Measurements from ENCODE around the gene LRFN2. TPM values are rescaled to one million over a fixed set of nuclear protein-coding genes. Genes with fewer than 3 reads are reported as not detected.

LRFN2 gene
- total and polyA plus RNA-seq, 11 donors: not detected

DNA sequence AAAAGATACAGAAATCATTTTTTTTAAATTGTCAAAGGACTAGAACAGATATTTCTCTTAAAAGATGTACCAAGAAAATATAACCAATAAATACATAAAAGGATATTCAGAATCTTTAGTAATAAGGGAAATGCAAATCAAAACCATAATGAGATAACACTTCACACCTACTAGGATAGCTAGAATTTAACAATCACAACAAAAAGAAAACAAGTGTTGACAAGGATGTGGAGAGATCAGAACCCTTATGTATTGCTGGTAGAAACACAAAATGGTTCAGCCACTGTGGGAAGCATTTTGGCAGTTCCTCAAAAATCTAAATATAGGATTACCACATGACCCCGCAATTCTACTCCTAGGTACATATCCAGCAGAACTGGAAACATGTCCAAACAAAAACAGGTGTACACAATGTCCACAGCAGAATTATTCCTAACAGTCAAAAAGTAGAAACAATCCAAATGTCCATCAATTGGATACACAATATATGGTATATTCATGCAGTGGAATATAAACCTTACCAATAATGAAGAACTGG is 211.0 kb downstream of the LRFN2 start:
- no peak overlapping the region for H3K27ac ChIP-seq
- no peaks in the 10 kb centered on the region for H3K36me3 ChIP-seq
- H3K4me3 ChIP-seq: no peak overlapping the region
- H3K27me3 ChIP-seq: peaks cover 0 to 7% (median 0%) of the 10 kb centered on the region in 9 donors
- ATAC-seq (no peak), DNase-seq (no peak)
- no peak for TF ChIP-seq POLR2A (IDR thresholded peaks at IDR 0.05)
- TF ChIP-seq, protein P1, sequence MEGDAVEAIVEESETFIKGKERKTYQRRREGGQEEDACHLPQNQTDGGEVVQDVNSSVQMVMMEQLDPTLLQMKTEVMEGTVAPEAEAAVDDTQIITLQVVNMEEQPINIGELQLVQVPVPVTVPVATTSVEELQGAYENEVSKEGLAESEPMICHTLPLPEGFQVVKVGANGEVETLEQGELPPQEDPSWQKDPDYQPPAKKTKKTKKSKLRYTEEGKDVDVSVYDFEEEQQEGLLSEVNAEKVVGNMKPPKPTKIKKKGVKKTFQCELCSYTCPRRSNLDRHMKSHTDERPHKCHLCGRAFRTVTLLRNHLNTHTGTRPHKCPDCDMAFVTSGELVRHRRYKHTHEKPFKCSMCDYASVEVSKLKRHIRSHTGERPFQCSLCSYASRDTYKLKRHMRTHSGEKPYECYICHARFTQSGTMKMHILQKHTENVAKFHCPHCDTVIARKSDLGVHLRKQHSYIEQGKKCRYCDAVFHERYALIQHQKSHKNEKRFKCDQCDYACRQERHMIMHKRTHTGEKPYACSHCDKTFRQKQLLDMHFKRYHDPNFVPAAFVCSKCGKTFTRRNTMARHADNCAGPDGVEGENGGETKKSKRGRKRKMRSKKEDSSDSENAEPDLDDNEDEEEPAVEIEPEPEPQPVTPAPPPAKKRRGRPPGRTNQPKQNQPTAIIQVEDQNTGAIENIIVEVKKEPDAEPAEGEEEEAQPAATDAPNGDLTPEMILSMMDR (IDR thresholded peaks at IDR 0.05): no peak
- no peaks in the 10 kb centered on the region for H3K4me1 ChIP-seq
- intact Hi-C loops (cut with DNase I): no loop called here
- WGBS, 4 donors: 35 to 58% (median 46%) methylated on average over 1 of the region's 1 CpG
- no peaks in the 10 kb centered on the region for H3K9me3 ChIP-seq

DNA sequence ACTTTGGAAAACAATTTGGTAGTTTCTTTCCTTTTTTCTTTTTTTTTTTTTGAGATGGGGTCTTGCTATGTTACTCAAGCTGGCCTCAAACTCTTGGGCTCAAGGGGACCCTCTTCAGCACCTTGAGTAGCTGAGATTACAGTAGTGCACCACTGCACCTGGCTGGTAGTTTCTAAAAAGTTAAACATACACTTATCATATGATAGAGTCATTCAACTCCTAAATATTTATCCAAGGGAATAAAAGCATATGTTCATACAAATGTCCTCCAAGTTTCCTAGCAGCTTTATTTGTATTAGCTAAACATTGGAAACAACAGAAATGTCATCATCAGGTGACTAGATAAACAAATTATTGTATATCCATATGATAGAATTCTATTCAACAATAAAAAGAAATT is 213.9 kb downstream of the LRFN2 start:
- no peak for DNase-seq
- Histone ChIP-seq H3K9me3 (no peaks in the 10 kb centered on the region), H3K4me1 (no peaks in the 10 kb centered on the region), H3K27me3 (peaks cover 0 to 7% (median 0%) of the 10 kb centered on the region in 9 donors), H3K36me3 (no peaks in the 10 kb centered on the region), H3K27ac (no peak overlapping the region), H3K4me3 (no peak overlapping the region)
- intact Hi-C loops (cut with DNase I): no loop called here
- ATAC-seq: no peak
- TF ChIP-seq, protein P1 (IDR thresholded peaks at IDR 0.05): no peak
- no peak for TF ChIP-seq POLR2A (IDR thresholded peaks at IDR 0.05)

DNA sequence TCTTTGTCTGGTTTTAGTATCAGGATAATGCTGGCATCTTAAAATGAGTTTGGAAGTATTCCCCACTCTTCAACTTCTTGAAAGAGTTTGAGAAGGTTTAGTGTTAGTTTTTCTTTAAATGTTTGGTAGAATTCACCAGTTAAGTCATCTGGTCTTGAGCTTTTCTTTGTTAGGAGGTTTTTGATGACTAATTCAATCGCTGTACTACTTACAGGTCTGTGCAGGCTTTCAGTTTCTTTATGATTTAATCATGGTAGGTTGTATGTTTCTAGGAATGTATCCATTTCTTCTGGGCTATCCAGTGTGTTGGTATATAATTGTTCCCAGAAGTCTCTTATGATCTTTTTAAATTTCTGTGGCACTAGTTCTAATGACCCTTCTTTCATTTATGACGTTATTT is 215.5 kb downstream of the LRFN2 start:
- no peak for TF ChIP-seq POLR2A (IDR thresholded peaks at IDR 0.05)
- TF ChIP-seq, protein P1 (IDR thresholded peaks at IDR 0.05): no peak
- WGBS, 4 donors: 69 to 82% (median 77%) methylated on average over 2 of the region's 2 CpGs
- ATAC-seq (no peak), DNase-seq (no peak)
- H3K27me3 ChIP-seq: peaks cover 0 to 7% (median 0%) of the 10 kb centered on the region in 9 donors
- H3K36me3 ChIP-seq: no peaks in the 10 kb centered on the region
- intact Hi-C loops (cut with DNase I): no loop called here
- H3K4me1 ChIP-seq: no peaks in the 10 kb centered on the region
- no peak overlapping the region for H3K27ac ChIP-seq
- peaks cover 0 to 6% (median 2%) of the 10 kb centered on the region in 12 donors for H3K9me3 ChIP-seq
- no peak overlapping the region for H3K4me3 ChIP-seq

DNA sequence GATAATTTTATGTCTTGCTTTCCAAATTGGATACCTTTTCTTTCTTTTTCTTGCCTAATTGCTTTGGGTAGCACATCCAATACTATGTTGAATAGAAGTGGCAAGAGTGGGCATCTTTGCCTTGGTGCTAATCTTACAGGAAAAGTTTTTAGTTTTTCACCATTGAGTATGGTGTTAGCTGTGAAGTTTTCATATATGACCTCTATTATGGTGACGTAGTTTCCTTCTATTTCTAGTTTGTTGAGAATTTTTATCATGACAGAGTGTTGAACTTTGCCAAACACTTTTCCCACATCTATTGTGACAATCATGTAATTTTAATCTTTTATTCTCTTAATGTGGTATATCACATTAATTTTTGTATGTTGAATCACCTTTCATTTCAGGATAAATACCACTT is 216.1 kb downstream of the LRFN2 start:
- H3K9me3 ChIP-seq: peaks cover 0 to 12% (median 5%) of the 10 kb centered on the region in 12 donors
- TF ChIP-seq POLR2A (IDR thresholded peaks at IDR 0.05): no peak
- TF ChIP-seq, protein P1 (IDR thresholded peaks at IDR 0.05): no peak
- DNase-seq (no peak), ATAC-seq (no peak)
- intact Hi-C loops (cut with DNase I): no loop called here
- 80 to 94% (median 88%) methylated on average over 1 of the region's 1 CpG for WGBS, 4 donors
- no peaks in the 10 kb centered on the region for H3K4me1 ChIP-seq
- H3K4me3 ChIP-seq: no peak overlapping the region
- peaks cover 0 to 7% (median 0%) of the 10 kb centered on the region in 9 donors for H3K27me3 ChIP-seq
- no peak overlapping the region for H3K27ac ChIP-seq
- H3K36me3 ChIP-seq: no peaks in the 10 kb centered on the region
